Measurements from ENCODE around the gene COL6A3.

COL6A3 gene

DNA sequence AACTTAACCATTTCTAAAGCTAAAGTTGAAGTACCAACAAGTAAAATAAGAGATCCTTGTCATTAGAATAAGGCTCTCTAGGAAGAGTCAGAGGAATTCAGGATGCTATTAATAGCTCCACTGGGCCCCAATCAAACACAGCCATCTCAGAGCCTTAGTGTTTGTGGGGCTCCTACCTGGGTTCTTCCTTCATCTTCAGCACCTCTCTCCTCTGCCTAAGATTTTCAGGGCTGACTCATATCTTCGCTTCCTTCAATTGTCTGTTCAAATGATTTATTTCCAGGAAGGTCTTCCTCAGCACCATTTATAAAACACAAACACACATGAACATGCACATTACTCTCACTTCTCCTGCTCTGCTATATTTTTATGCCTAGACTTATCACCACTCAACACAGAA lies 119.5 kb downstream of the COL6A3 start:
- FAIRE-seq = no peak

DNA sequence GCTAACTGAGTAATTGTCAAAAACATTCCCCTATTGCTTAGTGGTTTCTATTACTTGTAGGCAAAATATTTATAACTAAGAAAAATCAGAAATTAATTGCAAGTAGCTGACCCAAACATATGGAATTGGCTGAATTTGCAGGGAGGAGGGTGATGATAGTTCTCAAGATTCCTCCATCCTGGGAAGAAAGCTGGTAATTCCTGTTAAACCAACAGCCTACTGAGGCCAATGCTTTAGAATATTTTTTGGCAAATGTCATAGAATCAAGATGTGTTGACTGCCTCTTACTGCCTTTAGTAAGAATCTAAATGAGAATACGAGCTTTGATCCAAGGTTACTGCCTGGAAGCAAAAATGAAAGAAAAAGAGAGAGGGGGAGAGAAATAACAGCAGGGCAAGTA lies 120.0 kb downstream of the COL6A3 start:
- FAIRE-seq = no peak

DNA sequence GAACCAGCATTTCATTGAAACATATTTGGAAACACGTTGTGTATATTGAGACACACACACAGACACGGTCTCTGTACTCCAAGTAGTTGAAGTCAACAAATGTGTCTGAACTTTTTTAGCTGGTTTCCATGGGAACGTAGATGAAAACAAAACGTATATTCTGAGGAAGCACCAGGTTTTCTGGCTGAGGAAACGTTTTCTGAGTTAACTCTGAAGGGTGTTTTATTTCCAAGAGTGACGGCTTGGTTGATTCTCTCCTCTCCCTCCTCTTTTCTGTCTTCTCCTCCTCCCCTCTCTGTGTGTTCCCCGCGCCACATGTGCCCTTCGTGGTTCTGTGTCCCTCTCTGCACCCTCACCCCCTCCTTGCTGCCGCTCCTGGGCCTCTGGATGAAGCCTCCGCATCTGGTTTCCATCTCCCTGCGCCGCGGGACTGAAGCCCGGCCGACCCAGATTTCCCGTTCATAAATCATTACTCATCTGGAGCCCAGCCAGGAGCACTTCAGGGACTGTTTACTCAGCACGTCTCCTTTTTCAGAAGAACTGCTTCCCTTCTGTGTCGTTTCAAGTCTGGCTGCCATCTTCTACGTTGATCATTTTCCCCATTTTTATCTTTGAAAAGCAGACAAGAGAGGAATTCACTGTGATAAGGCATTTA lies 122.7 kb downstream of the COL6A3 start:
- no peak for FAIRE-seq

DNA sequence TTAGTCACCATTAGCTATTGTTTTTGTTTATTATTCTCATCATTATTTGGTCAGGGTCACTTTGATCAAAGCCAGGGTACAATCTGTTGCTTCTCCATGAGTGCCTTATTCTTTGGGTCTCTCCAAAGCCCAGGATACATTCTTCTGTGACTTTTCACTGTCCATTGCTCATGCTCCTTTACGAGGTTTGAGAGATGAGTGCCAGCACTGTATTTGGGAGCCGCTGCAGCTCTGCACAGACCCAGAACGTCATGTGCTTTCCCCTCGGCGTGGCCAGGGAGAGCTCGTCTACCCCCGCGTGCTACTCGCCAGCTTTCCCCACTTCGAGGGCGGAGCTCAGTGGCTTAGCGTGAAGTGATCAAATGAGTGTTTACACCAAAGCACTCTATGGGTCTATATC lies 123.7 kb downstream of the COL6A3 start:
- no peak for FAIRE-seq

DNA sequence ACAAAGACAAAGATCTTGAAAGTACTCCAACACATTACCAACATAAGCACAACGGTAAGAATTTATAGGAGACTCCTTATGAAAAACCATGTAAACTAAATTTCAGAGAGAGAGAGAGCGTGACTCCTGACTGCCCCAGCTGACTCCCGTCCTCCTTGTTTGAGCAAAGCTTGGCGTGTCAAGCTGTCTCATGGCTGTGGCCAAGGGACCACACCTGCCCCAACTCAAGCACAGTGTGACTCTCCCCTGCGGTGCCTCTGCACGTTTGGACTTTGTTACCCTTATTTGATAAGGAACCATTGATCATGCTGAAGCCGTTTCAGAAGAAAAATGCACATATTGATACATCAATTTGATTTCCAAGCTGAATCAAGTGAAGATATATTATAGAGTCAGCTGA lies 124.8 kb downstream of the COL6A3 start:
- no peak for FAIRE-seq

DNA sequence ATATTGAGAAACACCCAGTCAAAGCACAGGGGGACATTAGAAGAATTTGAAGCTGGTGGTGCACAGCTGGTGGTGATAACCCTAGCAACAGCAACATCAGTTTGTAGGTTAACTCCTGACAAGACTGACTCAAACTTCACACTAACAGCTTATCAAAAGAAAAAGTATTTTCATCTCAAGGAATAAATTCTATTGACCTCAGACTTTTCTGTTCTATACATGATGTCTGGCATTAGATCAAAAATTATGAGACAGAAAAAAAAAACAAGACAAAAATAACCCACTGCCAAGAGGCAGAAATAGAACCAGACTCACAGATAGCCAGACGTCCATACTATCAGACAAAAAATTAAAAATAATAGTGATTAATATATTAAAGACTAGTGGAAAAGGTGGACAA lies 126.1 kb downstream of the COL6A3 start:
- FAIRE-seq = no peak

DNA sequence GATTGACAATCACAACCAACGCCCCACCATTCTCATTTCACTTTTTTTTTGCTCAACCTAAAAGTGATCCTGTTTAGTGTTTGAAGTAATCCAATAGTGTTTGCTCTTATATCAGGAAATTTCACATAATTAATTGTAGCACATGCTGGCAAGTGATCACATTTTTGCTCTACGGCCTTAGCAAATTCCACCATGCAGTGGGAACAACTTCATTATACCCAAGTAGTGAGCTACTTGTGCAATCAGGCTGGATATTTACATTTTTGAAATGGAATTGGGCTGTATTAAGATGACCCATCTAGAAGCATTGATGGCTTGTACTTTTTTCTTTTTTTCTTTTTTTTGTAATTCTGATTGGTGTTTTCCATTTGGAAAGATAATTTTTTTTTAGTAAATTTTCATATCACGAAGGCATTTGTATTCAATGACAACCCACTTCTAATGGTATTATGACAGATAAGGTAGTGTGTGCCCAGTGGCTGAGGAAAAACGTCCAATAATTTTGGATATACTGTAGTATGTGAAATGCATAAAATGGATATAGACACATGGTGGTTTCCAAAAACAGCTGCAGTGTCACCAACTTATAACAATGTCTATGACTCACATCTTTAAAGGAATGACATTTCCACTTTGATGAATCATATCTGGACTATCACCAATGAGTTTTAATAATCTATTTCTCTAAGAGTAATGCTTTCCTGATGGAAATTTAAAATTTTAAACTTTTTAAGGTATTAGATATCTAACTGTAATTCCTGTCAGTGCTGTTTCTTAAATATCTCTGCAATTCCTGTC lies 130.6 kb downstream of the COL6A3 start:
- FAIRE-seq = no peak

DNA sequence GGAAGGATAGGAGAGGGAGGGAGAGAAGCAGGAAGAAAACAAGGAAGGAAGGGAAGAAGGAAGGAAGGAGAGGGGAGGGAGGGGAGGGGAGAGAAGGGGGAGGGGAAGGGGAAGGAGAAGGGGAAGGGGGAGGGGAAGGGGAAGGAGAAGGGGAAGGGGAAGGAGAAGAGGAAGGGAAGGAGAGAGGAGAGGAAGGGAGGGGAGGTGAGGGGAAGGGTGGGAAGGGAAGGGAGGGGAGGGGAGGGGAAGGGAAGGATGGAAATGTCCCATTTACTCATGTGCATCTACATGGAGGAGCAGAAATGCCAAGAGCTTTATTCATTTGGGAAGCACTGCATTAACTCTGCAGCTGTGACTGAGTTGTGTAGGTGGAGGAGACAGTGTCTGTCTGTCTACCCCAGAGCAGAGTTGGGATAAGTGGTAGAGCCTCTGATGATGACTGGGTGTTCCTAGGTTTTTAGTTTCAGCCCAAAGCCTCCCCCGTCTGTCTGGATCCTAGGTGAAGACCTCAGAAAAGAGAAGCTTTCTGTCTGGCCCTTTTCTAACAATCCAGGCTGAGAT lies 131.3 kb downstream of the COL6A3 start:
- no peak for FAIRE-seq

DNA sequence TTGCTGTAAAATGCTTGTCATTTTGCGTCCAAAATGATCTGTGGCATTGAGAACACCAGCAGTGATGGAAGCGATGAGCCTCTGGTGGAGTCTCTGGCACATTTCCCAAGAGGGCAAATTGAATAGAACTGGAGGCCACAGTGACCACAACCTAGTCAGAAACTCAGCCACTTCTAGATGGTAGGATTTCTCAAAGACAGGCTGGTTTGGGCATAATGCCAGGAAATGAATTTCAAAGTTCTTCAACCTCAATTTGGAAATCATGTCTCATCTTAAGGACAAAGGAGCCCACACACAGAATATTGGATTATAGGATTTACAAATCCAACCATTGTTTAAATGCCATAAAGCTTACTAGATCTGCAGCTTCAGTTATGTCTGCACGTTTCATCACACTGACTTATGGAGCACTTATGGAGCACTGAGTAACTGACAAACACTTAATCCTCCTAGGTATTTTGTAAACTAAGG lies 132.1 kb downstream of the COL6A3 start:
- no peak for FAIRE-seq

DNA sequence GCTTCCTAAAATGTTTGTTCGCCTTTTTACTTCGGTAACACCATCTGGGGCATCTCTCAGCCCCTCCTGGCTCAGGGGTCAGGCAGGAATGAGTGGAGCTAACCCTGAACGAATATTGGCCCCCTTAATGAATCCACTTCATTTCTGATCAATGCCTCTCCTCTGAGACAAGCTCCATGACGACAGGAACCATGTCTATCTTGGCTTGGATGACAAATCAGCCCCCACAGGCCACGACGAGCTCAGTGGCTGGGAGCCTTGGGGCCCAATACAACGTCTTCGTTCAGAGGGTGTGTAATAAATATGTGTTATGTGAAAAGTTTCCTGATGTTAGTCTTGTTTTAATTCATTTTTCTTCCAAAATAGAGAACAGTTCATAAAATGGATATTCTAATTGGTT lies 133.0 kb downstream of the COL6A3 start:
- no peak for FAIRE-seq

DNA sequence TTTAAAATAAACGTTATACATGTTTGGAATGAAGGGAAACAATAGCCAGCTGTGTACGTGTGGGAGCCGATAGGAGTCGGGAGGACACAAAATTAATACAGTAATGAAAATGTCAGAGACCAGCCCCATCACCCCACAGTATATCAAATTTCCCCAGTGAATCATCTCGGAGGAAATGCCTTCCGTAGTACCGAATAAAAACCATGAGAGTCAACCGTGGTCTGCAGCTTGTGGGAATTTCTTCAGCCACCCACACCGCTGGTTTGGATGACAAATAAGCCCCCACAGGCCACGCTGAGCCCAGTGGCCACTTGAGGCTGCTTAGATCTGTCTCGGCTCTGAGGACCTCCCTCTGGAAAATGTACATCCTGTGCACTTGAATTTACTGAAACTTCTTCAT lies 133.7 kb downstream of the COL6A3 start:
- FAIRE-seq = no peak

DNA sequence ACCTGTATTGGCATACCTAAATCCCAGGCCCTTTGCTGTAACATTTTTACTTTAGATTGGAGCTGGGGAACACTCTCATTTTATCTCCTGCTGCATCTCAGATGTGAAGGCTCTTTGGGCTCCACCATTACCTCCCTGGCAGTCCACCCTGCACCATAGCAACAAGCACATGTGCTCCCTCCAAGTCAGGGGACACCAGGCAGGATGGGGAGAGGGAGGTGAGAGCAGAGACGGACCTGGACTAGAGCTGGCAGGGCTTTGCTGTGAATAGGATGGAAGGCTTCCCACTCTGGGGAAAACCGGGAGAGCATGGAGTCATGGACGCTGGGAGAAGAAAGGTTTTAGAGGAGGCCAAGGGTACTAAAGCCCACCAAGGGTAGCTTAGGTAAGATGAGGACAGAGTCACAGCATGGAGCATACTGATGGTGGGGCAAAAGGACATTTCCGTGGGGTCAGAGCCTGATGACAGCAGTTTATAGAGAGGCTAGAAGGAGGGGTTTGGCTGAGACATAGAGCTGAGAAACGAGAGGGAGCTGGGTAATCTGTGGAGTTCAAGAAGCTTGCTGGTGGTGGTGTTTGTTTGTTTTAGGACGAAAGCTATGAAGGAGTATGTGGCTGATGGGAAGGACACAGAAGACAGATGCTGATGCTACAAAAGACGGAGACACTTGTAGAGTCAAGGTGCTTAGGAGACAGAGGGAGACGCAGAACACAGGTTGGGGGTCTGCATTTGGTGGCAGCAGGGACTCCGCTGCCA lies 134.8 kb downstream of the COL6A3 start:
- no peak for FAIRE-seq

DNA sequence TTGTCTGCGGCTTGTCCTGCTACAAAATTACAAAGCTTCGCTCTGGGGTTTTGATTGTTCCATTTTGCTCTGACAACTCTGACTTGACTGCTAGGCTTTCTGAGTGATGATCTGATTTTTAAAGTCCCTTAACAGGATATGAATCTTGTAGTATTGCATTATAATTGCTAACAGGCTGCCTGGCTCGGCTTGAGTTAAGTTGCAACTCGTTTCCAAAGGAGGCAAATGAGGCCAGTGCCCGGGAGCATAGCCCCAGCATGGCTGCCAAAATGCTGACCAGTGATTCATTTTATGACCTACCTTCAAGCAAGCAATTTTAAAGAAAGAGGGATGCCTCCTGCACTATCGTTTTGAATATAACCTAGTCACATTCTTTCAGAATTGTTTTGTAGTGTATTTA lies 135.4 kb downstream of the COL6A3 start:
- no peak for FAIRE-seq

DNA sequence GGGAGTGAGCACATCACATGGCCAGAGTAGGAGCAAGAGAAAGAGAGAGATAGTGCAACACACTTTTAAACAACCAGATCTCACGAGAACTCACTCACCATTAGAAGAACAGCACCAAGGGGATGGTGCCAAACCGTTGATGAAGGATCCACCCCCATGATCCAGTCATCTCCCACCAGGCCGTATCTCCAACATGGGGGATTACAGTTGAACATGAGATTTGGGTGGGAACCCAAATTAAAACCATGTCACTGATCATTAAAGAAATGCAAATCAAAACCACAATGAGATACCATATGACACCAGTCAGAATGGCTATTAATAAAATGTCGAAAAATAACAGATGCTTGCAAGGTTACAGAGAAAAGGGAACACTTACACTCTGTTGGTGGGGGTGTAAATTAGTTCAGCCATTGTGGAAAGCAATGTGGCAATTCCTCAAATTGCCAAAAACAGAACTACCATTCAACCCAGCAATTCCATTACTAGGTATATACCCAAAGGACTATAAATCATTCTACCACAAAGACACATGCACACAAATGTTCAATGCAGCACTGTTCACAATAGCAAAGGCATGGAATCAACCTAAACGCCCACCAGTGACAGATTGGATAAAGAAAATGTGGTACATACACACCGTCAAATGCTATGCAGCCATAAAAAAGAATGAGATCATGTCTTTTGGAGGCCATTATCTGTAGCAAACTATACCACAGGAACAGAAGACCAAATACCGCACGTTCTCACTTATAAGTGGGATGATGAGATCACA lies 137.1 kb downstream of the COL6A3 start:
- no peak for FAIRE-seq
